Type B pancreatic cell (in vitro differentiated cells): ENCODE measurements around the gene TPSAB1. TPM values are rescaled to one million over a fixed set of nuclear protein-coding genes. Genes with fewer than 3 reads are reported as not detected.

Experiments
- DNase-seq: peaks from one replicate; pipeline ENCODE4 v3.0.0; 2021; ENCODE audit warnings: mixed read lengths; ENCODE audit not compliant: unreplicated experiment; ENCODE audit errors: extremely low spot score
- H3K27ac Mint-ChIP-seq: 2 replicates; pipeline ENCODE4 v1.8.0; 2021; ENCODE audit warnings: mild to moderate bottlenecking, mixed read lengths
- H3K27me3 Mint-ChIP-seq: 2 replicates; pipeline ENCODE4 v1.8.0; 2021; ENCODE audit warnings: mixed read lengths
- H3K36me3 Mint-ChIP-seq: 2 replicates; pipeline ENCODE4 v1.8.0; 2021; ENCODE audit warnings: mixed read lengths
- H3K4me1 Mint-ChIP-seq: one replicate; pipeline ENCODE4 v1.8.0; 2021; ENCODE audit warnings: mixed read lengths; ENCODE audit not compliant: unreplicated experiment
- H3K4me3 Mint-ChIP-seq: 2 replicates; pipeline ENCODE4 v1.8.0; 2021; ENCODE audit warnings: mild to moderate bottlenecking, mixed read lengths
- H3K9me3 Mint-ChIP-seq: 2 replicates; pipeline ENCODE4 v1.8.0; 2021; ENCODE audit warnings: mixed read lengths
- total RNA-seq: library from RNA; stranded (reverse); gene quantifications from 2 replicates; pipeline ENCODE4 v1.2.1, GENCODE V29; 2021; ENCODE audit warnings: low replicate concordance
- TF ChIP-seq, protein P1 (sequence below): fragments of 200-600 bp; sonication (generic); conservative IDR thresholded peaks from 2 replicates; pipeline ENCODE4 v1.5.0; 2021; ENCODE audit warnings: antibody characterized with exemption, mild to moderate bottlenecking

Gene TPSAB1
- total RNA-seq, 1 donor from 2014 or later, result not detected

DNA sequence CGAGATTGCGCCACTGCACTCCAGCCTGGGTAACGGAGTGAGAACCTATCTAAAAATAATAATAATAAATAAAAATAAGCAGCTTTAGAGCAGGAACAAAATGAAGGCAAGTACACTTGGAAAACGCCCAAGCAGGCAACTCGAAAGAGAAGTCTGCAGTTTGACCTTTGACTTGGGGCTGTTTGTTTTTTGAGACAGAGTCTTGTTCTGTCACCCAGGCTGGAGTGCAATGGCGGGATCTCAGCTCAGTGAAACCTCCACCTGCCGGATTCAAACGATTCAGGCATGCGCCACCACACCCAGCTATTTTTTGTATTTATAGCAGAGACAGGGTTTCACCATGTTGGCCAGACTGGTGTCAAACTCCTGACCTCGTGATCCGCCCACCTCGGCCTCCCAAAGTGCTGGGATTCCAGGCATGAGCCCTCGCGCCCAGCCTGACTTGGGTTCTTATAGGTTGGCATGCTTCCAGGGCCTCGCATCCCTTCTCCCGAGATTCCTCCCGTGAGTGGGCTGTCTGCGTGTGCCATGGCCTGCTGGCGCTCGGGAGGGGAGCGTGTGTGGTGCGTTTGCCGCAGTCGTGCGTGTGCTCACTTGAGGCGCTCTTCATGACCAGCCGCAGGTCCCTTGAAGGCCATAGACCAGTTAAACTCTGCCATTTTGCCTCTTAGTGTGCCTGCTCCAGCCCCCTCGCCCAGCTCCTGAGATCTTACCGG lies 50.5 kb downstream of the TPSAB1 start:
- TF ChIP-seq, protein P1, sequence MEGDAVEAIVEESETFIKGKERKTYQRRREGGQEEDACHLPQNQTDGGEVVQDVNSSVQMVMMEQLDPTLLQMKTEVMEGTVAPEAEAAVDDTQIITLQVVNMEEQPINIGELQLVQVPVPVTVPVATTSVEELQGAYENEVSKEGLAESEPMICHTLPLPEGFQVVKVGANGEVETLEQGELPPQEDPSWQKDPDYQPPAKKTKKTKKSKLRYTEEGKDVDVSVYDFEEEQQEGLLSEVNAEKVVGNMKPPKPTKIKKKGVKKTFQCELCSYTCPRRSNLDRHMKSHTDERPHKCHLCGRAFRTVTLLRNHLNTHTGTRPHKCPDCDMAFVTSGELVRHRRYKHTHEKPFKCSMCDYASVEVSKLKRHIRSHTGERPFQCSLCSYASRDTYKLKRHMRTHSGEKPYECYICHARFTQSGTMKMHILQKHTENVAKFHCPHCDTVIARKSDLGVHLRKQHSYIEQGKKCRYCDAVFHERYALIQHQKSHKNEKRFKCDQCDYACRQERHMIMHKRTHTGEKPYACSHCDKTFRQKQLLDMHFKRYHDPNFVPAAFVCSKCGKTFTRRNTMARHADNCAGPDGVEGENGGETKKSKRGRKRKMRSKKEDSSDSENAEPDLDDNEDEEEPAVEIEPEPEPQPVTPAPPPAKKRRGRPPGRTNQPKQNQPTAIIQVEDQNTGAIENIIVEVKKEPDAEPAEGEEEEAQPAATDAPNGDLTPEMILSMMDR, result no peak
- Mint-ChIP-seq H3K4me1 (peaks cover 11% of the 10 kb centered on the region), H3K9me3 (no peaks in the 10 kb centered on the region), H3K27ac (no peak overlapping the region), H3K4me3 (no peak overlapping the region), H3K27me3 (peaks cover 44% of the 10 kb centered on the region), H3K36me3 (no peaks in the 10 kb centered on the region)
- no peak for DNase-seq

DNA sequence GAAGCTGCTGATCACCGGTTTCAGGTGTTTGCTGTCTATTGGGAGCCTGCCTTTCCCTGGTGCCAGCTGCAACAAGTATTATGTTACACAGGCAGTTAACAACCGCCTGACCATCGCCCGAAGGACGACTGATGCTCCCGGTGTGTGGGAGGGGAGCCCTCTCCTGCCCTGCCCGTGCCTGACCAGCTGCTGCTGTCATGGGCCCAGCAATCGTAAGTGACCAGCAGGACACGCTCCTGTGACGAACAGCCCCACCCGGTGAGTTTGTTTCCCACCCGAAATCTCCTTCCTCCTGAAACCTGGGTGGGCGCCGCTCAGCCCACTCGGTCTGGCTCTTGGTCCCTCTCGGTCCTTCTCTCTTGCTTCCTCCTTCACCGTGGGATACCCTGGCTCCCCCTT lies 51.1 kb downstream of the TPSAB1 start:
- peaks cover 42% of the 10 kb centered on the region for H3K27me3 Mint-ChIP-seq
- no peak for DNase-seq
- no peaks in the 10 kb centered on the region for H3K36me3 Mint-ChIP-seq

More for the DNA sequence above, 51.1 kb downstream of the TPSAB1 start:
- Mint-ChIP-seq H3K4me1 (peaks cover 11% of the 10 kb centered on the region), H3K9me3 (no peaks in the 10 kb centered on the region), H3K27ac (no peak overlapping the region), H3K4me3 (no peak overlapping the region)
- TF ChIP-seq, protein P1, result no peak

Other genes starting within 250 kb of the TPSAB1 start
- gene SSTR5, start 168.0 kb upstream of the TPSAB1 start, total RNA-seq, result 0.43 and 1.8 TPM in 2 replicates
- gene C1QTNF8, start 144.5 kb upstream of the TPSAB1 start, total RNA-seq, result not detected in 2 replicates
- gene CACNA1H, start 87.6 kb upstream of the TPSAB1 start, total RNA-seq, result 23.2 and 38.1 TPM in 2 replicates
- 0.43 TPM in 1 of 2 replicates, not detected in the other for gene TPSG1, start 15.4 kb upstream of the TPSAB1 start, total RNA-seq
- not detected in 2 replicates for gene TPSB2, start 10.5 kb upstream of the TPSAB1 start, total RNA-seq
- not detected in 2 replicates for gene TPSD1, start 15.4 kb downstream of the TPSAB1 start, total RNA-seq
- gene UBE2I, start 68.9 kb downstream of the TPSAB1 start, total RNA-seq, result 157 and 170 TPM in 2 replicates
- gene BAIAP3, start 92.9 kb downstream of the TPSAB1 start, total RNA-seq, result 5.0 and 6.9 TPM in 2 replicates
- 53.1 and 54.0 TPM in 2 replicates for gene TSR3, start 111.2 kb downstream of the TPSAB1 start, total RNA-seq
- gene GNPTG, start 111.2 kb downstream of the TPSAB1 start, total RNA-seq, result 55.6 and 68.5 TPM in 2 replicates
- 20.3 and 26.1 TPM in 2 replicates for gene UNKL, start 174.0 kb downstream of the TPSAB1 start, total RNA-seq
- 14.5 and 15.0 TPM in 2 replicates for gene UQCC4, start 180.0 kb downstream of the TPSAB1 start, total RNA-seq
- 0.77 and 0.83 TPM in 2 replicates for gene PERCC1, start 190.4 kb downstream of the TPSAB1 start, total RNA-seq
- gene CCDC154, start 203.9 kb downstream of the TPSAB1 start, total RNA-seq, result 2.2 and 5.0 TPM in 2 replicates
- 91.9 and 98.1 TPM in 2 replicates for gene CLCN7, start 234.3 kb downstream of the TPSAB1 start, total RNA-seq
- gene PTX4, start 248.2 kb downstream of the TPSAB1 start, total RNA-seq, result not detected in 2 replicates